Fibroblast of pulmonary artery (primary cell): ENCODE data around the gene SLC24A4.

Experiments
- DNase-seq: peaks from one replicate; pipeline ENCODE4 v3.0.0-alpha.2; 2010; ENCODE audit warnings: low read depth
- H3K4me3 ChIP-seq: replicated peaks from 2 replicates; pipeline ENCODE4 v1.5.1; 2011; ENCODE audit warnings: low read depth, mild to moderate bottlenecking, control low read depth, low read length, moderate library complexity
- TF ChIP-seq, protein P1 (sequence below): IDR thresholded peaks from 2 replicates; pipeline ENCODE4 v1.5.1; 2011; ENCODE audit warnings: mild to moderate bottlenecking, control low read depth, low read length, inconsistent platforms; ENCODE audit errors: missing control alignments

Gene SLC24A4

GRCh38 chr14:92491782-92492181 is 168.8 kb downstream of the SLC24A4 start:
- no peak overlapping the region for H3K4me3 ChIP-seq
- TF ChIP-seq, protein P1, sequence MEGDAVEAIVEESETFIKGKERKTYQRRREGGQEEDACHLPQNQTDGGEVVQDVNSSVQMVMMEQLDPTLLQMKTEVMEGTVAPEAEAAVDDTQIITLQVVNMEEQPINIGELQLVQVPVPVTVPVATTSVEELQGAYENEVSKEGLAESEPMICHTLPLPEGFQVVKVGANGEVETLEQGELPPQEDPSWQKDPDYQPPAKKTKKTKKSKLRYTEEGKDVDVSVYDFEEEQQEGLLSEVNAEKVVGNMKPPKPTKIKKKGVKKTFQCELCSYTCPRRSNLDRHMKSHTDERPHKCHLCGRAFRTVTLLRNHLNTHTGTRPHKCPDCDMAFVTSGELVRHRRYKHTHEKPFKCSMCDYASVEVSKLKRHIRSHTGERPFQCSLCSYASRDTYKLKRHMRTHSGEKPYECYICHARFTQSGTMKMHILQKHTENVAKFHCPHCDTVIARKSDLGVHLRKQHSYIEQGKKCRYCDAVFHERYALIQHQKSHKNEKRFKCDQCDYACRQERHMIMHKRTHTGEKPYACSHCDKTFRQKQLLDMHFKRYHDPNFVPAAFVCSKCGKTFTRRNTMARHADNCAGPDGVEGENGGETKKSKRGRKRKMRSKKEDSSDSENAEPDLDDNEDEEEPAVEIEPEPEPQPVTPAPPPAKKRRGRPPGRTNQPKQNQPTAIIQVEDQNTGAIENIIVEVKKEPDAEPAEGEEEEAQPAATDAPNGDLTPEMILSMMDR: no peak
- DNase-seq: no peak

GRCh38 chr14:92492258-92492657 is 169.3 kb downstream of the SLC24A4 start:
- DNase-seq: no peak
- no peak overlapping the region for H3K4me3 ChIP-seq
- TF ChIP-seq, protein P1: no peak

GRCh38 chr14:92493024-92493423 is 170.1 kb downstream of the SLC24A4 start:
- no peak overlapping the region for H3K4me3 ChIP-seq
- no peak for DNase-seq
- TF ChIP-seq, protein P1: no peak

- no peak overlapping the region for H3K4me3 ChIP-seq
- TF ChIP-seq, protein P1: no peak
- no peak for DNase-seq
Observed at GRCh38 chr14:92493492-92493891, 170.5 kb downstream of the SLC24A4 start.

DNA sequence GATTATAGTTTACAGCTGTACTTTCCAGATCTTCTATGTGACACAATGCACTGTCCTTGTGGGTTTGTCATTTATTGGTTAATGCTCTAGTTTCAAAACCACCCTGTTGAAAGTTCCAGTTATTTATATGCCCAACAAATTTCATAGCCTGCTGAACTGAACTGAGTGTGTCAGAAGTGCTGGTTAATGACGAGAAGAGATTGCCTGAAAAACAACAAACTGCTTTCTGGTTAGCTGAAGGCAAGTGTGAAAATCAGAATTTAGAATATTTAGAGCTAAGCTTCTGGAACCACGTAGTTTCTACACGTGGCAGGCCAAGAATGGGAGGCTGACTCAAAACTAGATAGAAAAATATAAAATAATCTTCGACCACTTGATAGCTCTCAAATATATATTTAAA is 171.5 kb downstream of the SLC24A4 start:
- DNase-seq: no peak
- TF ChIP-seq, protein P1: no peak

DNA sequence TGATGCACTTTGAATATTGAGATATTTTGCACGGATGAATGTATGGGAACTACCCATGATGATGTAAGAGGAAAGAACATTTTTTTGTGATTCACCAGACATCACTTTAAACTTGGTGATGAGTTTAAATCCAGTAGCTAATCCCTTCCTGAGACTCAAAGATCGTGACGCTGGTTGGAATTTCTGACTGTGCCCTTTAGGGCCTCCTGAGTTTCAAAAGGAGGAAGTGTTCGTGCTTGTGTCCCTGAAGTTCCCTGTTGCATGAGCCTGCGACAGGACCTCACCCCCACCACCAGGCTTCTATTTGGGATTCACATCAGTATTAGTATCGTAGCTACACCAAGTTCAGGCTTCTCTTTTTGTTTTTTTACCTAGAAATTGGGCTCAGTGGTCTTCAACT is 172.1 kb downstream of the SLC24A4 start:
- peak; percentile 60 for DNase-seq
- H3K4me3 ChIP-seq: no peak overlapping the region
- TF ChIP-seq, protein P1: no peak

More for the DNA sequence above, 171.5 kb downstream of the SLC24A4 start:
- no peak overlapping the region for H3K4me3 ChIP-seq

DNA sequence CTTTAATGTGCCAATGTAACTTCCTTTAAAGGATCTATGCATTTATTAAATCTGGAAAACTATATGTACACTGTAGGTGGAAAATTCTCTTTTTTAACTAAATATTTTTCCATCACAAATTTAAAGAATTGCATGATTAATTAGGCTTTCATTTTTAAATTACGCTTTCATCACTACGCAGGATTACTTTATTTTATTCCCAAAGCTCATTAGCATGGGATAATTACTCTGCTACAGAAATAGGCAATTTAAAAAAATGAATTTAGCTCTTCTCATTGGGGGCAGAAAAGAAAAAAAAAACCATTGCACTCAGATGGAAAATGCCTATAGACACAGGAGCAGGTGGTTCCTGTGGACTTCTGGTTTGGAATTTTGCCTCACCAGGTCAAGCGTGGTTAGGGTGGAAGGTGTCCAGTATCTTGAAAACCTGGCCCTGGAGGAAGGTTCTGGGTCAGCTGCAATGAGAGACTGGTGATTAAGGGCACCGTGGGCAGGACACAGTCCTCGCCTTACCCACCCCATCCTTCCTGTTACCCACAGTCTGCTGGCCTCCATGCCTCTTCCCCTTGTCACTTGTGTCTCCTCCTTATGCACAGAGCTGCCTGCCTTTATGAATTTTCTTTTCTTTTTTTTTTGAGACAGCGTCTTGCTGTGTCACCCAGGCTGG is 173.4 kb downstream of the SLC24A4 start:
- no peak for DNase-seq
- TF ChIP-seq, protein P1: no peak
- no peak overlapping the region for H3K4me3 ChIP-seq
